HG02678 (cell line): Measurements from ENCODE around the gene KRT85.
"Not testable (repeated sequence)": the region's sequence is repeated elsewhere in the genome, so short reads cannot be mapped to it uniquely, and the experiment has no call there.

Experiments used
- ATAC-seq: cut with Tn5 transposase; IDR thresholded peaks from one replicate; pipeline ENCODE4 v1.9.1; 2021; ENCODE audit warnings: mild to moderate bottlenecking, moderate library complexity; ENCODE audit not compliant: unreplicated experiment

KRT85 gene

DNA sequence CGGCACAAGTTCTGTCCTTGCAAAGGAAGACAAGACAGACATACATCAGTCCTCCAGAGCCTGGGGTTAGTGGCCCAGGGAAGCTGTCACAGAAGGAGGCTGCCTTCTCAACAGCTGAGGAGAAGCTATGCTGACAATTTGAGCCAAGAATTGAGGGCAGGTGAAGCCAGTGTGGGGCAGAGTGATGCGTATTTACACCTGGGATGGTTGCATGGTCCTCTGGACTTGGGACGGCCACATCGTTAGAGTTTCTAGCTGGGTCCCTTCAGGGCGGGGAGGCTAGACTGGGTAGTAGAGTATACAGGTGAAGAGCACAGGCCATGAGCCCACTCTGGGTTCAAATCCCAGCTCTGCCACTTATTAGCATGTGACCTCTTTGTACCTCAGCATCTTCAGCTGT lies 16.5 kb downstream of the KRT85 start:
- ATAC-seq = no peak

- no peak for ATAC-seq
Observed at GRCh38 chr12:52350021-52350620, 17.2 kb downstream of the KRT85 start.

DNA sequence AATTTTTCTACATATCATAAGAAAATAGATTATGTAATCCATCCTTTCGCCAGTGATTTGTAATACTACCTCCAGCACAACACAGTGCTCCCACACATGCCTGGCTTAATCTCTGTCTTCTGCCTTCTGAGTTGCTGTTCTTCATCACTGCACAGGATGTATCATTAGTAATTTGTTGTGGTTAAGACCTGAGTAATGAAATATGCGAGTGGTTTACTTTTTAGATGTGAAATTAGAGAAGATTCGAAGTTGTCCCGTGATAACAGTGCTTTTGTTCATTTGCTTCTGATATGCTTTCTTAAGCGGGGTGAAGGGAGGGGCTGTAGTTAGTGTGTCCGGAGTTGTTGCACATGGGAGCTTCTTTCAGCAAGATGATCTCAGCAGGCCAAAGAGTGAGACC lies 18.1 kb downstream of the KRT85 start:
- no peak for ATAC-seq

- ATAC-seq = no peak
Observed at GRCh38 chr12:52347551-52348510, 19.4 kb downstream of the KRT85 start.

- ATAC-seq = no peak
Observed at GRCh38 chr12:52347016-52347415, 20.3 kb downstream of the KRT85 start.

DNA sequence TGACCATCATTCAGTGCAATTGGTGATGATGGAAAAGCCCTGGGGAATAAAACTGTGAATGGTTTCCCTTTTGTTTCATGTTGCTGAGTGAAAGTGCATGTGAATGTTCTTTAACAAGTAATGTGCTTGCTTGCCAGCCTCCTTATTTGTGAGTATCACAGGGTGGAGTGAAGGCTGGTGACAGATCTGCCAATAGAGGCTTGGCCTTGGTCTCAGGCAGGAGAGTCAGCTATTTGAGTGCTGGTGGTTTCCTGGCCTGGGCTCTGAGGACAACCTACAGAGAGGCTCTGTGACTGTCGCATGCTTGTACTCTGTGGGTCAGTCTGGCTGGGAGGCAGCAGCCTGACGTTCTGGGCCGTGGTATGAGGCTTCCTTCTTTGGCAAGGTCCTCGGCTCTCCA lies 20.7 kb downstream of the KRT85 start:
- ATAC-seq = no peak

- not testable (repeated sequence) for ATAC-seq
Observed at GRCh38 chr12:52345041-52345440, 22.2 kb downstream of the KRT85 start.

DNA sequence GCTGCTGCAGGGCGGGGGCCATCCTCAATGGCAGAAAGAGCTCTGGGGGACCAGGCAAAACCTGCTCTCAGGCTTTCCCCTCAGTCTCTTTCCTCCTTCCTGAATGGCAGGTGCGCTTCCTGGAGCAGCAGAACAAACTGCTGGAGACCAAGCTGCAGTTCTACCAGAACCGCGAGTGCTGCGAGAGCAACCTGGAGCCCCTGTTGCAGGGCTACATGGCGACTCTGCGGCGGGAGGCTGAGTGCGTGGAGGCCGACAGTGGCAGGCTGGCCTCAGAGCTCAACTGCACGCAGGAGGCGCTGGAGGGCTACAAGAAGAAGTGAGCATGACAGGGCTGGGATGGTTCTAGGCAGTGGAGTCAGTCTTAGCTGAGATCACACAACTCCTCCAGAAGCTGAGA lies 23.2 kb downstream of the KRT85 start:
- ATAC-seq = no peak

DNA sequence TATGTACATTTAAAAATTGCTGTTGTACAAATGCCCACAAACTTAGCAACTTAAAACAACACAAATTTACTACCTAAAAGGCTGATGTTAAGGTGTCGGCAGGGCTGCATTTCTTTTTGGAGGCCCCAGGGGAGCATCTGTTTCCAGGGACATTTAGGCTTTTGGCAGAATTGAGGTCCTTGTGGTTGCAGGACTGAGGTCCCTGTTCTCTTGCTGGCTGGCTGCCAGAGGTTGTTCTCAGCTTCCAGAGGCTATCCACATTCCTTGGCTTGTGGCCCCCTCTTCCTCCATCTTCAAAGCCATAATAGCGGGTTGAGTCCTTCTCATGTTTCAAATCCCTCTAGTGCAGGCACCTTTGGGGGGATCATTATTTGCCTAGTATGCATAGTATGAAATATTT lies 23.7 kb downstream of the KRT85 start:
- no peak for ATAC-seq

- ATAC-seq = no peak
Observed at GRCh38 chr12:52342781-52343490, 24.3 kb downstream of the KRT85 start.

- no peak for ATAC-seq
Observed at GRCh38 chr12:52341066-52341580, 26.2 kb downstream of the KRT85 start.

GRCh38 chr12:52338241-52338960 lies 28.9 kb downstream of the KRT85 start:
- ATAC-seq = no peak

- no peak for ATAC-seq
Observed at GRCh38 chr12:52337054-52337453, 30.2 kb downstream of the KRT85 start.

GRCh38 chr12:52336641-52337040 lies 30.6 kb downstream of the KRT85 start:
- ATAC-seq = no peak

- ATAC-seq = no peak
Observed at GRCh38 chr12:52335598-52336262, 31.6 kb downstream of the KRT85 start.

DNA sequence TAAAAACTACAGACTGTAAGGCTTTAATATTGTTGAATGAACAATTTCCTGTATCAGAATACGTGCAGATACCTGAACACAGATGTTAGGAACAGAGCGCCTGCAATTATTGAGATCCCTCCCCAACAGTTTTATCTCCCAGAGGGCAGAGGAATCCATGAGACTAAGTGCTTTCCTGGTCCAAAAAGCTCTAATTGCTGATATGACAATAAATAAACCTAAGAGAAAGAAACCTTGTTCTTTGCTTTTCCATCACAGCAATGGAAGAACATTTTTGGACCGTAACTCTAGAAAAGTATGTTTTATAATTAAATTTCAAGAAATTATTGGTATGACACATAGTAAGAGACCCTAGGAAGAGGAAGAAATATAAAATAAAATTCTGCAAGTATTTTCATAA lies 33.1 kb downstream of the KRT85 start:
- no peak for ATAC-seq

DNA sequence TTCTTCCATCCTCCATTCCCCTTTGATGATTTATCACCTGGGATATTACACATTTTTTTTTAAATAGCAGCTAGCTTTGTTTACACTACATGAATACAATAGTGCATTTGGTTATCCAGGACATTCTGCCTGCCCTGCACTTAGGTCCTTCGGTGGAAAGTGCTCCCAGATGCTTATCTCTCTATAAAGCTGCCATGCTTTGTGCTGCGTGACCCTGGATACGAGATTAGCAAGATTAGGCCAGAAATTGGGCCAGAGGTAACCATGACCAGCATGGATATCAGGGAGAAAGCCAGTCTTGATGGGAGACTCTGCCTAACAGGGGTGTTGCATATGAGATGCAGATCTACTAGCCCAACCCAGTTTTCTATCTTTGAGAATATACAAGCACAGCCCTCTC lies 34.0 kb downstream of the KRT85 start:
- ATAC-seq = no peak

- no peak for ATAC-seq
Observed at GRCh38 chr12:52332381-52332780, 34.9 kb downstream of the KRT85 start.

DNA sequence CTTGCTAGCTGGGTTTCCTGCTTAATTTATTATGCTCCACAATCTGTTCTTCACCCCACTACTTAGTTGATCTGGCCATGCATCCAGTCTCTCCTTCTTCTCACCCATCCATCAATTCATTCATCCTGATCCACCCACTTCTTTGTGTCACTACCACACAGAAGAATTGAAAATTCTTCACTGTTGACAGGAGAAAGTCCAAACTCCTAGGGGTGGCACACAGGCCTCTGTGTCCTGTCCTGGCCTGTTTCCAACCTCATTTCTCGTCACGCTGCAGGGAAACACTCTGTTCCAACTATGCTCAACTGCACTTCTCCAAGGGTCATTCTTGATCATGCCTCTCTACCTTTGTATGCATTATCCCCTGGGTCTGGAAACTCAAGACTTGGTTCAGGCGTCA lies 35.4 kb downstream of the KRT85 start:
- no peak for ATAC-seq

DNA sequence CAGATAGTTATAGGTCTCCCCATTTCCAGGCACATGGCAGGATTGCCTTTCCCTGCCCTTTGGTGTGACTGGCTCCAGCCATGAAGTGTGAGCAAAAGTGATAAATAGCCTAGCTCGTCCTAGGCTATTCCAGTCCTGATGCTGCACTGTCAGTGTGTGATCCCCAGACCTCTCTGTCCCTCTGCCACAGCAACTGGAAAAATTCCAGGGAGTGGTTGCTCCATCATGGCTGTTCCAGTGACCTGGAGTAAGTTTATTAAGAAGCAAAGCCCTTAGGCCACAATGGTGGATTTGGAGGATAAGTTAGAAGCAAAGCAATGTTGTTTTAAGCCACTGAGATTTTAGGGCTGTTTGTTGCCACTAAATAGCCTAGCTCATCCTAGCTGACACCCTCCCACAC lies 36.2 kb downstream of the KRT85 start:
- ATAC-seq = no peak
